ENCODE measurements around the gene TPRN.
A peak's percentile ranks its signal among the peaks of the same experiment; 100 is the strongest.

Gene TPRN

GRCh38 chr9:137214620-137215019 lies 14.1 kb upstream of the TPRN start:
- TF ChIP-seq NFIC (IDR thresholded peaks at IDR 0.05), result no peak
- no peak for TF ChIP-seq ZBTB7A (IDR thresholded peaks at IDR 0.05; ENCODE audit: low read depth)

GRCh38 chr9:137213160-137214060 lies 12.9 kb upstream of the TPRN start:
- TF ChIP-seq USF1 (IDR thresholded peaks at IDR 0.05) (no peak), RAD21 (IDR thresholded peaks at IDR 0.05; ENCODE audit: low read depth) (peak; percentile 30; the same call in 1 of the 2 replicates)

- no peak for TF ChIP-seq YY1 (IDR thresholded peaks at IDR 0.05; ENCODE audit: low read depth)
- TF ChIP-seq CREB1 (IDR thresholded peaks at IDR 0.05; ENCODE audit: low read depth), result no peak
- no peak for TF ChIP-seq EGR1 (IDR thresholded peaks at IDR 0.05)
- TF ChIP-seq USF1 (IDR thresholded peaks at IDR 0.05), result no peak
- TF ChIP-seq EP300 (IDR thresholded peaks at IDR 0.05; ENCODE audit: borderline replicate concordance), result no peak
- TF ChIP-seq CEBPB (IDR thresholded peaks at IDR 0.05), result no peak
These were observed 12.0 kb upstream of the TPRN start for GRCh38 chr9:137212520-137212919.

GRCh38 chr9:137211532-137211931 lies 11.0 kb upstream of the TPRN start:
- TF ChIP-seq TAF1 (IDR thresholded peaks at IDR 0.05; ENCODE audit: low read depth) (no peak), EGR1 (IDR thresholded peaks at IDR 0.05) (no peak), EP300 (IDR thresholded peaks at IDR 0.05; ENCODE audit: borderline replicate concordance) (no peak), MAX (IDR thresholded peaks at IDR 0.05) (no peak), RAD21 (IDR thresholded peaks at IDR 0.05; ENCODE audit: low read depth) (no peak), CREB1 (IDR thresholded peaks at IDR 0.05; ENCODE audit: low read depth) (no peak), NFIC (IDR thresholded peaks at IDR 0.05) (no peak), FOXM1 (IDR thresholded peaks at IDR 0.05; ENCODE audit: borderline replicate concordance, low read depth) (no peak), ZBTB7A (IDR thresholded peaks at IDR 0.05; ENCODE audit: low read depth) (no peak), YY1 (IDR thresholded peaks at IDR 0.05; ENCODE audit: low read depth) (no peak), REST (IDR thresholded peaks at IDR 0.05; ENCODE audit: low read depth) (no peak), TEAD4 (IDR thresholded peaks at IDR 0.05) (no peak), CEBPB (IDR thresholded peaks at IDR 0.05) (no peak), TCF12 (IDR thresholded peaks at IDR 0.05; ENCODE audit: low read depth) (no peak), USF1 (IDR thresholded peaks at IDR 0.05) (no peak)

GRCh38 chr9:137206602-137207001 lies 6.1 kb upstream of the TPRN start:
- TF ChIP-seq EP300 (IDR thresholded peaks at IDR 0.05; ENCODE audit: borderline replicate concordance) (no peak), MAX (IDR thresholded peaks at IDR 0.05) (no peak), TCF12 (IDR thresholded peaks at IDR 0.05; ENCODE audit: low read depth) (no peak), CEBPB (IDR thresholded peaks at IDR 0.05) (no peak), CREB1 (IDR thresholded peaks at IDR 0.05; ENCODE audit: low read depth) (no peak), FOXM1 (IDR thresholded peaks at IDR 0.05; ENCODE audit: borderline replicate concordance, low read depth) (no peak)

GRCh38 chr9:137205126-137206069 lies 4.9 kb upstream of the TPRN start, which contains the start of the genes NDOR1 and TMEM203:
TSS of gene NDOR1 (plus strand) at chr9:137205700. CDS start at chr9:137205778, 78 bp downstream.
TSS of gene TMEM203 (minus strand) at chr9:137205648. CDS start at chr9:137205414, 234 bp downstream.
- TF ChIP-seq CEBPB (IDR thresholded peaks at IDR 0.05) (no peak), ZBTB7A (IDR thresholded peaks at IDR 0.05; ENCODE audit: low read depth) (no peak), NFIC (IDR thresholded peaks at IDR 0.05) (no peak), REST (IDR thresholded peaks at IDR 0.05; ENCODE audit: low read depth) (no peak), CREB1 (IDR thresholded peaks at IDR 0.05; ENCODE audit: low read depth) (peak; percentile 91), EP300 (IDR thresholded peaks at IDR 0.05; ENCODE audit: borderline replicate concordance) (no peak; the same call in 1 of the 2 replicates), EGR1 (IDR thresholded peaks at IDR 0.05) (no peak), YY1 (IDR thresholded peaks at IDR 0.05; ENCODE audit: low read depth) (peak; percentile 95), USF1 (IDR thresholded peaks at IDR 0.05) (0 out of 2 replicates have a peak, but pooled peaks have one; percentile 14), TCF12 (IDR thresholded peaks at IDR 0.05; ENCODE audit: low read depth) (peak; percentile 67), FOXM1 (IDR thresholded peaks at IDR 0.05; ENCODE audit: borderline replicate concordance, low read depth) (no peak), TEAD4 (IDR thresholded peaks at IDR 0.05) (no peak), TAF1 (IDR thresholded peaks at IDR 0.05; ENCODE audit: low read depth) (peak; percentile 90), MAX (IDR thresholded peaks at IDR 0.05) (peak; percentile 83), RAD21 (IDR thresholded peaks at IDR 0.05; ENCODE audit: low read depth) (no peak)
